Panc1 (cell line): Measurements from ENCODE around the gene MIR17HG. TPM values are rescaled to one million over a fixed set of nuclear protein-coding genes. Genes with fewer than 3 reads are reported as not detected.

ENCODE experiments used
- ATAC-seq: fragments of 200-7000 bp; cut with Tn5 transposase; 2 replicates; pipeline ENCODE4 v1.9.1; 2020; ENCODE audit warnings: mild to moderate bottlenecking, moderate library complexity
- BruUV-seq: library from RNA; stranded (reverse); fragments of 400-500 nt; replicated peaks from 2 replicates; lab custom pipeline; 2021; lab: Mats Ljungman, UMichigan
- CTCF ChIA-PET: fragments of 300-600 bp; sonication (Branson Sonifier 250); formaldehyde crosslinking; loops from one replicate; lab custom pipeline; 2022; ENCODE audit warnings: antibody characterized with exemption; lab: Charles Lee
- POLR2A ChIA-PET: fragments of 300-600 bp; sonication (Branson Sonifier 250); formaldehyde crosslinking; loops from one replicate; lab custom pipeline; 2022; ENCODE audit warnings: antibody characterized with exemption; lab: Charles Lee
- DNase-seq: peaks from one replicate; pipeline ENCODE4 v3.0.0-alpha.2; 2010; ENCODE audit warnings: low read depth, low spot score
- H3K27ac ChIP-seq: 2 replicates; pipeline ENCODE4 v1.5.1; 2011; ENCODE audit warnings: mild to moderate bottlenecking, low read length, inconsistent platforms
- H3K27me3 ChIP-seq: fragments of 200-500 bp; sonication (Bioruptor generic); 2 replicates; pipeline ENCODE4 v1.6.0; 2014; ENCODE audit warnings: low read length, inconsistent platforms; ENCODE audit not compliant: control insufficient read depth, insufficient read depth
- H3K36me3 ChIP-seq: fragments of 200-500 bp; sonication (Bioruptor generic); 2 replicates; pipeline ENCODE4 v1.5.1; 2014; ENCODE audit warnings: inconsistent platforms, mild to moderate bottlenecking, low read length, moderate library complexity; ENCODE audit not compliant: control insufficient read depth, insufficient read depth
- H3K4me1 ChIP-seq: 2 replicates; pipeline ENCODE4 v1.5.1; 2011; ENCODE audit warnings: inconsistent platforms, mild to moderate bottlenecking, low read length, moderate library complexity; ENCODE audit not compliant: control insufficient read depth, insufficient read depth
- H3K4me3 ChIP-seq, 2 experiments: 2 replicates each; pipeline ENCODE4 v1.5.1; 2011 to 2012; ENCODE audit warnings: low read depth in 2 of 2, low read length in 2 of 2, mild to moderate bottlenecking in 2 of 2, inconsistent platforms in 1 of 2, moderate library complexity in 1 of 2
- H3K9me3 ChIP-seq: fragments of 200-500 bp; sonication (Bioruptor generic); 2 replicates; pipeline ENCODE4 v1.5.1; 2014; ENCODE audit warnings: low read depth, mild to moderate bottlenecking, inconsistent platforms, low read length, moderate library complexity; ENCODE audit not compliant: control insufficient read depth, insufficient read depth
- CTCF ChIP-seq: fragments of 450-650 bp; IDR thresholded peaks from 2 replicates; pipeline ENCODE4 v1.5.1; 2017; ENCODE audit warnings: mild to moderate bottlenecking
- POLR2AphosphoS5 ChIP-seq: IDR thresholded peaks from 2 replicates; pipeline ENCODE4 v1.6.1; 2012; ENCODE audit warnings: mild to moderate bottlenecking, low read depth, low read length, moderate library complexity
- REST ChIP-seq, 2 experiments: IDR thresholded peaks; 2 replicates each; pipeline ENCODE4 v1.6.1; 2011 to 2012; ENCODE audit warnings: low read depth in 2 of 2, control low read depth in 1 of 2, low read length in 1 of 2, mild to moderate bottlenecking in 1 of 2, moderate library complexity in 1 of 2; ENCODE audit not compliant: insufficient read depth in 1 of 2
- SIN3A ChIP-seq: IDR thresholded peaks from 2 replicates; pipeline ENCODE4 v1.6.1; 2012; ENCODE audit warnings: low read depth, mild to moderate bottlenecking, low read length, moderate library complexity, borderline replicate concordance; ENCODE audit not compliant: insufficient read depth
- TCF7L2 ChIP-seq: IDR thresholded peaks from 2 replicates; pipeline ENCODE4 v1.6.1; 2011; ENCODE audit warnings: mild to moderate bottlenecking, low read depth, low read length, inconsistent platforms
- in situ Hi-C: cut with HindIII; loops from 2 replicates; pipeline ENCODE4 v1.10.0; 2016; ENCODE audit warnings: low sequenced_read_pairs, low pct_unique_long_range_greater_than_20kb
- intact Hi-C: fragments of 100-400 bp; cut with micrococcal nuclease; formaldehyde crosslinking; loops from one replicate; pipeline ENCODE4 v1.10.0; 2022; ENCODE audit not compliant: unreplicated experiment
- total RNA-seq: library from RNA; stranded (reverse); gene quantifications from one replicate; pipeline ENCODE4 v1.2.1, GENCODE V29; 2021; ENCODE audit not compliant: unreplicated experiment

Gene MIR17HG
- total RNA-seq, 1 experiment from 2014 or later, result 3.1 TPM

- ChIA-PET POLR2A (no interaction called here), CTCF (no interaction called here)
- no TSS peak for BruUV-seq
- Histone ChIP-seq H3K36me3 (no peaks in the 10 kb centered on the region), H3K27me3 (no peaks in the 10 kb centered on the region), H3K27ac (no peak overlapping the region), H3K4me1 (no peaks in the 10 kb centered on the region), H3K9me3 (no peaks in the 10 kb centered on the region), H3K4me3 (no peak overlapping the region)
- no peak for DNase-seq
- no peak for TF ChIP-seq SIN3A
- TF ChIP-seq CTCF, result no peak
- no peak for TF ChIP-seq TCF7L2
- TF ChIP-seq POLR2AphosphoS5, result no peak
- TF ChIP-seq REST (IDR thresholded peaks at IDR 0.05; ENCODE audit: insufficient read depth in 1 of 2, low read depth in 2 of 2, low read length in 1 of 2), result no peak
- intact Hi-C loops, result loop anchor here (5.0 to 10.0 kb wide), 2 partner anchors 338 to 401 kb away; no protein-coding TSS in a partner anchor
- in situ Hi-C loops, result no loop called here
- ATAC-seq, result no peak
Observed at GRCh38 chr13:91383836-91384235, 36.3 kb downstream of the MIR17HG start.

GRCh38 chr13:91384896-91385295 lies 37.4 kb downstream of the MIR17HG start:
- in situ Hi-C loops (no loop called here), intact Hi-C loops (loop anchor here (5.0 to 10.0 kb wide), 2 partner anchors 337 to 400 kb away; no protein-coding TSS in a partner anchor)
- H3K27me3 ChIP-seq, result no peaks in the 10 kb centered on the region
- TF ChIP-seq TCF7L2 (no peak), CTCF (no peak), POLR2AphosphoS5 (no peak), REST (IDR thresholded peaks at IDR 0.05; ENCODE audit: insufficient read depth in 1 of 2, low read depth in 2 of 2, low read length in 1 of 2) (no peak), SIN3A (no peak)
- H3K9me3 ChIP-seq, result no peaks in the 10 kb centered on the region
- DNase-seq, result no peak
- no peaks in the 10 kb centered on the region for H3K4me1 ChIP-seq
- CTCF ChIA-PET, result no interaction called here
- H3K27ac ChIP-seq, result no peak overlapping the region
- no peaks in the 10 kb centered on the region for H3K36me3 ChIP-seq
- ATAC-seq, result no peak
- no TSS peak for BruUV-seq
- POLR2A ChIA-PET, result no interaction called here
- no peak overlapping the region for H3K4me3 ChIP-seq
